HepG2 (cell line): ENCODE data around the gene HIGD1C. TPM values are rescaled to one million over a fixed set of nuclear protein-coding genes. Genes with fewer than 3 reads are reported as not detected.

Experiments used
- CENPT ChIP-seq: sonication (generic); formaldehyde crosslinking; IDR thresholded peaks from 2 replicates; pipeline ENCODE4 v1.8.0; 2022; ENCODE audit warnings: low read depth, mild to moderate bottlenecking, moderate library complexity, missing genetic modification reagents
- CSRNP1 ChIP-seq: sonication (generic); formaldehyde crosslinking; IDR thresholded peaks from 2 replicates; pipeline ENCODE4 v1.8.1; 2023; ENCODE audit warnings: mild to moderate bottlenecking, missing genetic modification reagents
- E2F1 ChIP-seq: sonication (generic); formaldehyde crosslinking; IDR thresholded peaks from 2 replicates; pipeline ENCODE4 v1.5.0; 2020; ENCODE audit warnings: missing genetic modification reagents
- FOXA3 ChIP-seq: IDR thresholded peaks from 2 replicates; pipeline ENCODE4 v1.6.1; 2016; ENCODE audit warnings: missing genetic modification reagents, missing compliant biosample characterization
- HDAC2 ChIP-seq: sonication (generic); formaldehyde crosslinking; IDR thresholded peaks from 2 replicates; pipeline ENCODE4 v1.4.0; 2020; ENCODE audit warnings: missing genetic modification reagents
- KAT8 ChIP-seq: IDR thresholded peaks from 2 replicates; pipeline ENCODE4 v1.6.1; 2016; ENCODE audit warnings: missing genetic modification reagents, missing compliant biosample characterization
- MIER2 ChIP-seq: IDR thresholded peaks from 2 replicates; pipeline ENCODE4 v1.6.1; 2016; ENCODE audit warnings: missing biosample characterization, missing genetic modification reagents
- NFYC ChIP-seq: IDR thresholded peaks from 2 replicates; pipeline ENCODE4 v1.6.1; 2016; ENCODE audit warnings: missing genetic modification reagents, missing compliant biosample characterization
- PHF20 ChIP-seq: sonication (generic); formaldehyde crosslinking; IDR thresholded peaks from 2 replicates; pipeline ENCODE4 v1.5.0; 2020; ENCODE audit warnings: mild to moderate bottlenecking, missing genetic modification reagents
- PHF21A ChIP-seq: sonication (generic); formaldehyde crosslinking; IDR thresholded peaks from 2 replicates; pipeline ENCODE4 v1.5.0; 2020; ENCODE audit warnings: mild to moderate bottlenecking, missing genetic modification reagents
- POGZ ChIP-seq: sonication (generic); formaldehyde crosslinking; IDR thresholded peaks from 2 replicates; pipeline ENCODE4 v1.4.0; 2020; ENCODE audit warnings: mild to moderate bottlenecking, missing genetic modification reagents
- PTBP1 ChIP-seq: fragments of 200-400 bp; formaldehyde crosslinking; IDR thresholded peaks from 2 replicates; pipeline ENCODE4 v1.6.1; 2018; ENCODE audit warnings: low read length, low read depth; ENCODE audit not compliant: poor library complexity, severe bottlenecking
- SAP130 ChIP-seq: IDR thresholded peaks from 2 replicates; pipeline ENCODE4 v1.6.1; 2016; ENCODE audit warnings: low read depth
- TFAP4 ChIP-seq: sonication (generic); IDR thresholded peaks from 2 replicates; pipeline ENCODE4 v1.6.1; 2016; ENCODE audit warnings: low read depth, borderline replicate concordance
- ZNF274 ChIP-seq: sonication (generic); formaldehyde crosslinking; IDR thresholded peaks from 2 replicates; pipeline ENCODE4 v1.5.1; 2020; ENCODE audit warnings: mild to moderate bottlenecking, missing genetic modification reagents
- ZNF567 ChIP-seq: sonication (generic); formaldehyde crosslinking; IDR thresholded peaks from 2 replicates; pipeline ENCODE4 v1.8.1; 2023; ENCODE audit warnings: mild to moderate bottlenecking, missing genetic modification reagents, borderline replicate concordance
- ZNF7 ChIP-seq: IDR thresholded peaks from 2 replicates; pipeline ENCODE4 v1.6.1; 2016; ENCODE audit warnings: missing biosample characterization, missing genetic modification reagents
- polyA plus RNA-seq, 8 experiments: library from polyadenylated mRNA; depleted of rRNA in 3 of 8; stranded (reverse) in 7 of 8; unstranded in 1 of 8; fragments of >200 nt; fragmentation: Illumina TruSeq in 4 of 8; extraction: Trizol in 4 of 8; gene quantifications; 2 replicates each; pipeline versions ENCODE4 v1.2.1 to v1.2.3, GENCODE V29; 2011 to 2016; ENCODE audit warnings: low read depth in 4 of 8, missing spikeins in 1 of 8, mixed read lengths in 1 of 8; ENCODE audit not compliant: insufficient read depth in 1 of 8
- total RNA-seq, 5 experiments: library from RNA; depleted of rRNA; stranded (reverse); fragments of >200 nt; fragmentation: Illumina TruSeq; extraction: Trizol; gene quantifications; 2 replicates each; pipeline ENCODE4 v1.2.3, GENCODE V29; 2016; ENCODE audit warnings: low read depth in 1 of 5
- TF ChIP-seq, protein P1 (sequence below): sonication (generic); formaldehyde crosslinking; IDR thresholded peaks from 2 replicates; pipeline ENCODE4 v1.4.0; 2020; ENCODE audit warnings: low read depth, missing genetic modification reagents
- TF ChIP-seq, protein P2 (sequence below): sonication (generic); formaldehyde crosslinking; IDR thresholded peaks from 2 replicates; pipeline ENCODE4 v1.4.0; 2020; ENCODE audit warnings: missing genetic modification reagents
- TF ChIP-seq, protein P3 (sequence below): sonication (generic); formaldehyde crosslinking; IDR thresholded peaks from 2 replicates; pipeline ENCODE4 v1.5.0; 2020; ENCODE audit warnings: missing genetic modification reagents, mild to moderate bottlenecking, borderline replicate concordance

The HIGD1C gene
- total and polyA plus RNA-seq, 2 of the 13 experiments (the other 11 are each of a cell fraction or from before 2014, with no cell fraction given): not detected

- TF ChIP-seq, protein P1, sequence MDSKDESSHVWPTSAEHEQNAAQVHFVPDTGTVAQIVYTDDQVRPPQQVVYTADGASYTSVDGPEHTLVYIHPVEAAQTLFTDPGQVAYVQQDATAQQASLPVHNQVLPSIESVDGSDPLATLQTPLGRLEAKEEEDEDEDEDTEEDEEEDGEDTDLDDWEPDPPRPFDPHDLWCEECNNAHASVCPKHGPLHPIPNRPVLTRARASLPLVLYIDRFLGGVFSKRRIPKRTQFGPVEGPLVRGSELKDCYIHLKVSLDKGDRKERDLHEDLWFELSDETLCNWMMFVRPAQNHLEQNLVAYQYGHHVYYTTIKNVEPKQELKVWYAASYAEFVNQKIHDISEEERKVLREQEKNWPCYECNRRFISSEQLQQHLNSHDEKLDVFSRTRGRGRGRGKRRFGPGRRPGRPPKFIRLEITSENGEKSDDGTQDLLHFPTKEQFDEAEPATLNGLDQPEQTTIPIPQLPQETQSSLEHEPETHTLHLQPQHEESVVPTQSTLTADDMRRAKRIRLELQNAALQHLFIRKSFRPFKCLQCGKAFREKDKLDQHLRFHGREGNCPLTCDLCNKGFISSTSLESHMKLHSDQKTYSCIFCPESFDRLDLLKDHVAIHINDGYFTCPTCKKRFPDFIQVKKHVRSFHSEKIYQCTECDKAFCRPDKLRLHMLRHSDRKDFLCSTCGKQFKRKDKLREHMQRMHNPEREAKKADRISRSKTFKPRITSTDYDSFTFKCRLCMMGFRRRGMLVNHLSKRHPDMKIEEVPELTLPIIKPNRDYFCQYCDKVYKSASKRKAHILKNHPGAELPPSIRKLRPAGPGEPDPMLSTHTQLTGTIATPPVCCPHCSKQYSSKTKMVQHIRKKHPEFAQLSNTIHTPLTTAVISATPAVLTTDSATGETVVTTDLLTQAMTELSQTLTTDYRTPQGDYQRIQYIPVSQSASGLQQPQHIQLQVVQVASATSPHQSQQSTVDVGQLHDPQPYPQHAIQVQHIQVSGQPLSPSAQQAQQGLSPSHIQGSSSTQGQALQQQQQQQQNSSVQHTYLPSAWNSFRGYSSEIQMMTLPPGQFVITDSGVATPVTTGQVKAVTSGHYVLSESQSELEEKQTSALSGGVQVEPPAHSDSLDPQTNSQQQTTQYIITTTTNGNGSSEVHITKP (CRISPR knock-in tag): no peak
- TF ChIP-seq CENPT (CRISPR knock-in tag) (no peak), TFAP4 (peak; percentile 6; the same call in 1 of the 2 replicates), MIER2 (CRISPR knock-in tag) (no peak), POGZ (CRISPR knock-in tag) (no peak), E2F1 (CRISPR knock-in tag) (no peak), SAP130 (CRISPR knock-in tag) (0 out of 2 replicates have a peak, but pooled peaks have one; percentile 41), ZNF274 (CRISPR knock-in tag) (no peak), ZNF567 (CRISPR knock-in tag) (no peak), PHF21A (CRISPR knock-in tag) (no peak), PTBP1 (no peak), HDAC2 (no peak), KAT8 (CRISPR knock-in tag) (0 out of 2 replicates have a peak, but pooled peaks have one; percentile 29), FOXA3 (CRISPR knock-in tag) (peak; percentile 80), CSRNP1 (CRISPR knock-in tag) (no peak), NFYC (CRISPR knock-in tag) (no peak), ZNF7 (CRISPR knock-in tag) (no peak), PHF20 (CRISPR knock-in tag) (no peak)
- TF ChIP-seq, protein P2, sequence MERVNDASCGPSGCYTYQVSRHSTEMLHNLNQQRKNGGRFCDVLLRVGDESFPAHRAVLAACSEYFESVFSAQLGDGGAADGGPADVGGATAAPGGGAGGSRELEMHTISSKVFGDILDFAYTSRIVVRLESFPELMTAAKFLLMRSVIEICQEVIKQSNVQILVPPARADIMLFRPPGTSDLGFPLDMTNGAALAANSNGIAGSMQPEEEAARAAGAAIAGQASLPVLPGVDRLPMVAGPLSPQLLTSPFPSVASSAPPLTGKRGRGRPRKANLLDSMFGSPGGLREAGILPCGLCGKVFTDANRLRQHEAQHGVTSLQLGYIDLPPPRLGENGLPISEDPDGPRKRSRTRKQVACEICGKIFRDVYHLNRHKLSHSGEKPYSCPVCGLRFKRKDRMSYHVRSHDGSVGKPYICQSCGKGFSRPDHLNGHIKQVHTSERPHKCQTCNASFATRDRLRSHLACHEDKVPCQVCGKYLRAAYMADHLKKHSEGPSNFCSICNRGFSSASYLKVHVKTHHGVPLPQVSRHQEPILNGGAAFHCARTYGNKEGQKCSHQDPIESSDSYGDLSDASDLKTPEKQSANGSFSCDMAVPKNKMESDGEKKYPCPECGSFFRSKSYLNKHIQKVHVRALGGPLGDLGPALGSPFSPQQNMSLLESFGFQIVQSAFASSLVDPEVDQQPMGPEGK: no peak
- TF ChIP-seq, protein P3, sequence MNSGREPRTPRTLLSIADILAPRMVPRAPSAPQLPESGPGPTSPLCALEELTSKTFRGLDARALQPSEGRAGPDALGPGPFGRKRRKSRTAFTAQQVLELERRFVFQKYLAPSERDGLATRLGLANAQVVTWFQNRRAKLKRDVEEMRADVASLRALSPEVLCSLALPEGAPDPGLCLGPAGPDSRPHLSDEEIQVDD: no peak
Measured at GRCh38 chr12:50934981-50935807, 17.1 kb upstream of the HIGD1C start (continued).
